GM12878 (cell line): ENCODE results near the gene HSP90AB1. TPM values are rescaled to one million over a fixed set of nuclear protein-coding genes. Genes with fewer than 3 reads are reported as not detected.

Experiments
- ATAC-seq: fragments of 200-7000 bp; cut with Tn5 transposase; 3 replicates; pipeline ENCODE4 v1.9.1; 2020; ENCODE audit warnings: mild to moderate bottlenecking, moderate library complexity
- BruUV-seq: library from RNA; stranded (reverse); fragments of 400-500 nt; replicated peaks from 2 replicates; lab custom pipeline; 2021; lab: Mats Ljungman, UMichigan
- CTCF ChIA-PET: fragments of 300-600 bp; sonication (Branson Sonifier 250); formaldehyde crosslinking; extraction: SDS; loops from one replicate; lab custom pipeline; 2021; ENCODE audit warnings: inconsistent platforms; lab: Yijun Ruan, JAX
- POLR2A ChIA-PET: fragments of 350-600 bp; formaldehyde crosslinking; extraction: SDS; loops from one replicate; lab custom pipeline; 2021; ENCODE audit warnings: inconsistent platforms; lab: Charles Lee
- RAD21 ChIA-PET: fragments of 300-600 bp; sonication (Branson Sonifier 250); formaldehyde crosslinking; loops from one replicate; lab custom pipeline; 2023; ENCODE audit warnings: antibody characterized with exemption; ENCODE audit not compliant: unreplicated experiment; lab: Charles Lee
- SMC1A ChIA-PET: fragments of 300-600 bp; sonication (Branson Sonifier 250); formaldehyde crosslinking; loops from one replicate; lab custom pipeline; 2023; ENCODE audit not compliant: unreplicated experiment, uncharacterized antibody; lab: Charles Lee
- DNase-seq: peaks from one replicate; pipeline ENCODE4 v3.0.0-alpha.2; 2011; ENCODE audit warnings: low read depth, low spot score
- FAIRE-seq: peaks from 3 replicates; lab custom pipeline; 2011; peaks lifted over from hg19 to GRCh38; lab: Jason Lieb, UNC
- H2AFZ ChIP-seq: 2 replicates; pipeline ENCODE4 v1.6.0; 2011; ENCODE audit warnings: low read depth, low read length, control low read depth; ENCODE audit not compliant: control insufficient read depth
- H3K27ac ChIP-seq: 2 replicates; pipeline ENCODE4 v1.5.1; 2011; ENCODE audit warnings: control low read depth; ENCODE audit not compliant: control insufficient read depth, insufficient read depth
- H3K27me3 ChIP-seq, 2 experiments: replicated peaks in 1 of 2; 2 replicates each; pipeline versions ENCODE4 v1.6.0 to v1.6.1; 2011; ENCODE audit warnings: low read length in 1 of 2; ENCODE audit not compliant: control insufficient read depth in 2 of 2, insufficient read depth in 2 of 2
- H3K36me3 ChIP-seq, 2 experiments: 2 replicates each; pipeline ENCODE4 v1.5.1; 2011; ENCODE audit warnings: low read length in 1 of 2; ENCODE audit not compliant: control insufficient read depth in 2 of 2, insufficient read depth in 2 of 2
- H3K4me1 ChIP-seq: 2 replicates; pipeline ENCODE4 v1.6.1; 2011; ENCODE audit warnings: mild to moderate bottlenecking, low read length, moderate library complexity, mixed read lengths; ENCODE audit not compliant: control insufficient read depth, insufficient read depth
- H3K4me2 ChIP-seq: 2 replicates; pipeline ENCODE4 v1.6.0; 2011; ENCODE audit warnings: control low read depth; ENCODE audit not compliant: control insufficient read depth, insufficient read depth
- H3K4me3 ChIP-seq: fragments of 200-600 bp; sonication (generic); 2 replicates; pipeline ENCODE4 v1.5.1; 2016
- H3K79me2 ChIP-seq: 2 replicates; pipeline ENCODE4 v1.6.0; 2011; ENCODE audit warnings: low read length; ENCODE audit not compliant: control insufficient read depth, insufficient read depth
- H3K9ac ChIP-seq: 2 replicates; pipeline ENCODE4 v1.8.0; 2011; ENCODE audit warnings: low read length, control low read depth, mixed read lengths; ENCODE audit not compliant: control insufficient read depth, insufficient read depth
- H3K9me3 ChIP-seq: replicated peaks from 3 replicates; pipeline ENCODE4 v1.5.1; 2011; ENCODE audit warnings: mild to moderate bottlenecking, low read length; ENCODE audit not compliant: control insufficient read depth, insufficient read depth
- H4K20me1 ChIP-seq: 2 replicates; pipeline ENCODE4 v1.6.0; 2011; ENCODE audit not compliant: control insufficient read depth, insufficient read depth
- SIN3A ChIP-seq: IDR thresholded peaks from 2 replicates; pipeline ENCODE4 v1.6.1; 2012; ENCODE audit warnings: low read depth, low read length, improper control_type of control experiment
- WGBS: methylation state at CpG from one replicate; pipeline ENCODE4 v1.1.6; 2016; ENCODE audit warnings: low lambda C conversion rate; ENCODE audit not compliant: insufficient replicate concordance, insufficient coverage; ENCODE audit errors: missing lambda C conversion rate; 5-methylcytosine and 5-hydroxymethylcytosine counted together
- in situ Hi-C: fragments of 300-500 bp; cut with MboI; formaldehyde crosslinking; loops from 9 replicates; pipeline ENCODE4 v1.14.3; 2018; ENCODE audit warnings: mixed read lengths
- intact Hi-C: fragments of 100-400 bp; cut with micrococcal nuclease; formaldehyde crosslinking; loops from one replicate; pipeline ENCODE4 v1.14.2; 2022; ENCODE audit not compliant: unreplicated experiment
- polyA plus RNA-seq, 11 experiments: library from polyadenylated mRNA; depleted of rRNA in 4 of 11; unstranded in 6 of 11; stranded (reverse) in 5 of 11; fragments of >200 nt; fragmentation: Nextera tagmentation in 4 of 11; fragmentation: Illumina TruSeq in 1 of 11; extraction: Ambion mirVana in 4 of 11; extraction: Trizol in 1 of 11; gene quantifications; 1 replicate in 1 of 11; 2 replicates in 10 of 11; pipeline versions ENCODE4 v1.2.1 to v1.2.3, GENCODE V29; 2011 to 2016; ENCODE audit warnings: inconsistent platforms in 2 of 11, missing spikeins in 2 of 11, low read depth in 1 of 11
- total RNA-seq, 4 experiments: library from RNA; depleted of rRNA in 3 of 4; stranded (reverse); fragments of >200 nt in 3 of 4; fragmentation: Illumina TruSeq in 1 of 4; extraction: Trizol in 1 of 4; gene quantifications; 2 replicates each; pipeline versions ENCODE4 v1.2.1 to v1.2.3, GENCODE V29; 2013 to 2021
- TF ChIP-seq, protein P1 (sequence below): fragments of 450-650 bp; IDR thresholded peaks from 2 replicates; pipeline ENCODE4 v1.6.1; 2016; ENCODE audit warnings: mild to moderate bottlenecking
- TF ChIP-seq, protein P2 (sequence below): IDR thresholded peaks from 2 replicates; pipeline ENCODE4 v1.6.1; 2012; ENCODE audit warnings: mild to moderate bottlenecking, low read depth, low read length

Gene HSP90AB1
- total and polyA plus RNA-seq, 10 of the 15 experiments (the other 5 are each of a cell fraction or from before 2014, with no cell fraction given): 988 to 1,682 (median 1,146) TPM

DNA sequence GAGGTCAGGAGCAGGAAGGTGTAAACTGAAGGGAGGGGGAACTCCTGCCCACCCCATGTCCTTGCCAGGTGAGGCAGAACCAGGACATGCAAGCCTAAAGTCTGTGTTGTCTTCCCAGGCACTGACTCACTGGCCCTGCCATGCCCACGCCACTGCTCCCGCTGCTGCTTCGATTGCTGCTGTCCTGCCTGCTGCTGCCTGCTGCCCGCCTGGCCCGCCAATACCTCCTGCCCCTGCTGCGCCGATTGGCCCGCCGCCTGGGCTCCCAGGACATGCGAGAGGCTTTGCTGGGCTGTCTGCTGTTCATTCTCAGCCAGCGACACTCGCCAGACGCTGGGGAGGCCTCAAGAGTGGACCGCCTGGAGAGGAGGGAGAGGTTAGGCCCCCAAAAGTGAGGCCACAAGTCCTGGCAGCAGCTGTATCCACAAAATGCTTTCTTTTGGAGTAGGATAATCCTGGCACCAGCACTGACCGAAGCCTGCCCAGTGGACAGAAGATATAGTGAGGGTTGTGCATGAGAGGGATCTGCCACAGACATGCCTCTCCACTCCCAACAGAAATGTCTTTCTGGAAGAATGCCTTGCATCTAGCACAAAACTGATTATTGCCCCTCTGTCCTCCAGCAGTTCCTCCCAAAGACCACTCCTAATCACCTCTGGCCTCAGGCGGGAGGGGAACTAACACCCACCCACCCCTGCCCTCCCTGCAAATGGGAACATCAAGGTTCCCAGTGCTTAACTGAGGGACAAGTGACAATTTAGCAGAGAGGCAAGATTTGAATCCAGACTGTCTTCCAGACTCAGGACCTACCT, 29.4 kb upstream of the HSP90AB1 start:
- ChIA-PET RAD21 (interaction anchor here (1.3 to 3.1 kb wide), 3 partner anchors 29 to 217 kb away, joined by 3 to 14 read pairs (median 12); partner anchors contain the start of gene HSP90AB1), CTCF (interaction anchor here (0.8 to 4.2 kb wide), 4 partner anchors 18 to 95 kb away, joined by 3 to 22 read pairs (median 4); partner anchors contain the start of genes AARS2 and HSP90AB1)

More for the DNA sequence above, 29.4 kb upstream of the HSP90AB1 start:
- ATAC-seq (no peak), DNase-seq (no peak), FAIRE-seq (no peak)
- POLR2A ChIA-PET: interaction anchor here (1.1 to 7.0 kb wide), 4 partner anchors 28 to 45 kb away, joined by 4 to 63 read pairs (median 11); partner anchors contain the start of gene HSP90AB1
- H2AFZ ChIP-seq: no peak overlapping the region
- no peak overlapping the region for H3K9ac ChIP-seq
- TF ChIP-seq SIN3A: no peak
- TF ChIP-seq, protein P1, sequence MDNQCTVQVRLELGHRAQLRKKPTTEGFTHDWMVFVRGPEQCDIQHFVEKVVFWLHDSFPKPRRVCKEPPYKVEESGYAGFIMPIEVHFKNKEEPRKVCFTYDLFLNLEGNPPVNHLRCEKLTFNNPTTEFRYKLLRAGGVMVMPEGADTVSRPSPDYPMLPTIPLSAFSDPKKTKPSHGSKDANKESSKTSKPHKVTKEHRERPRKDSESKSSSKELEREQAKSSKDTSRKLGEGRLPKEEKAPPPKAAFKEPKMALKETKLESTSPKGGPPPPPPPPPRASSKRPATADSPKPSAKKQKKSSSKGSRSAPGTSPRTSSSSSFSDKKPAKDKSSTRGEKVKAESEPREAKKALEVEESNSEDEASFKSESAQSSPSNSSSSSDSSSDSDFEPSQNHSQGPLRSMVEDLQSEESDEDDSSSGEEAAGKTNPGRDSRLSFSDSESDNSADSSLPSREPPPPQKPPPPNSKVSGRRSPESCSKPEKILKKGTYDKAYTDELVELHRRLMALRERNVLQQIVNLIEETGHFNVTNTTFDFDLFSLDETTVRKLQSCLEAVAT: 0 out of 2 replicates have a peak, but pooled peaks have one; percentile 27
- TF ChIP-seq, protein P2, sequence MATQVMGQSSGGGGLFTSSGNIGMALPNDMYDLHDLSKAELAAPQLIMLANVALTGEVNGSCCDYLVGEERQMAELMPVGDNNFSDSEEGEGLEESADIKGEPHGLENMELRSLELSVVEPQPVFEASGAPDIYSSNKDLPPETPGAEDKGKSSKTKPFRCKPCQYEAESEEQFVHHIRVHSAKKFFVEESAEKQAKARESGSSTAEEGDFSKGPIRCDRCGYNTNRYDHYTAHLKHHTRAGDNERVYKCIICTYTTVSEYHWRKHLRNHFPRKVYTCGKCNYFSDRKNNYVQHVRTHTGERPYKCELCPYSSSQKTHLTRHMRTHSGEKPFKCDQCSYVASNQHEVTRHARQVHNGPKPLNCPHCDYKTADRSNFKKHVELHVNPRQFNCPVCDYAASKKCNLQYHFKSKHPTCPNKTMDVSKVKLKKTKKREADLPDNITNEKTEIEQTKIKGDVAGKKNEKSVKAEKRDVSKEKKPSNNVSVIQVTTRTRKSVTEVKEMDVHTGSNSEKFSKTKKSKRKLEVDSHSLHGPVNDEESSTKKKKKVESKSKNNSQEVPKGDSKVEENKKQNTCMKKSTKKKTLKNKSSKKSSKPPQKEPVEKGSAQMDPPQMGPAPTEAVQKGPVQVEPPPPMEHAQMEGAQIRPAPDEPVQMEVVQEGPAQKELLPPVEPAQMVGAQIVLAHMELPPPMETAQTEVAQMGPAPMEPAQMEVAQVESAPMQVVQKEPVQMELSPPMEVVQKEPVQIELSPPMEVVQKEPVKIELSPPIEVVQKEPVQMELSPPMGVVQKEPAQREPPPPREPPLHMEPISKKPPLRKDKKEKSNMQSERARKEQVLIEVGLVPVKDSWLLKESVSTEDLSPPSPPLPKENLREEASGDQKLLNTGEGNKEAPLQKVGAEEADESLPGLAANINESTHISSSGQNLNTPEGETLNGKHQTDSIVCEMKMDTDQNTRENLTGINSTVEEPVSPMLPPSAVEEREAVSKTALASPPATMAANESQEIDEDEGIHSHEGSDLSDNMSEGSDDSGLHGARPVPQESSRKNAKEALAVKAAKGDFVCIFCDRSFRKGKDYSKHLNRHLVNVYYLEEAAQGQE: no peak
- BruUV-seq: no TSS peak
- WGBS: 95% methylated on average over 14 of the region's 16 CpGs
- H3K4me3 ChIP-seq: no peak overlapping the region
- SMC1A ChIA-PET: interaction anchor here (0.9 to 1.1 kb wide), 2 partner anchors 18 to 51 kb away, joined by 3 read pairs; no protein-coding TSS in a partner anchor
- H3K79me2 ChIP-seq: no peaks in the 10 kb centered on the region
- intact Hi-C loops: loop anchor here (2.0 kb wide), 1 partner anchor 41 kb away; no protein-coding TSS in a partner anchor
- H3K4me2 ChIP-seq: peak overlapping the region; percentile 78; the same call in 1 of the 2 replicates
- peaks cover 27% of the 10 kb centered on the region for H3K4me1 ChIP-seq
- H3K27me3 ChIP-seq: no peaks in the 10 kb centered on the region
- H3K27ac ChIP-seq: no peak overlapping the region; the same call in 1 of the 2 replicates
- H3K36me3 ChIP-seq: no peaks in the 10 kb centered on the region
- no peaks in the 10 kb centered on the region for H3K9me3 ChIP-seq
- in situ Hi-C loops: no loop called here
- no peaks in the 10 kb centered on the region for H4K20me1 ChIP-seq
